GM23338 (cell line): ENCODE data around the gene LRP1B. TPM values are rescaled to one million over a fixed set of nuclear protein-coding genes. Genes with fewer than 3 reads are reported as not detected.

Source experiments
- ATAC-seq: fragments of 200-7000 bp; cut with Tn5 transposase; 3 replicates; pipeline ENCODE4 v1.9.1; 2020
- DNase-seq: peaks from one replicate; pipeline ENCODE4 v3.0.0-alpha.2; 2015; ENCODE audit warnings: low spot score
- H2AFZ ChIP-seq: fragments of 200-600 bp; sonication (generic); 2 replicates; pipeline ENCODE4 v1.8.0; 2016; ENCODE audit warnings: antibody characterized with exemption, mild to moderate bottlenecking, moderate library complexity
- H3F3A ChIP-seq: fragments of 200-600 bp; sonication (generic); replicated peaks from 2 replicates; pipeline ENCODE4 v1.8.0; 2017; ENCODE audit warnings: antibody characterized with exemption, mixed run types, low read depth
- H3K27ac ChIP-seq: fragments of 200-600 bp; sonication (generic); 2 replicates; pipeline ENCODE4 v1.6.1; 2016; ENCODE audit warnings: low read depth
- H3K27me3 ChIP-seq: fragments of 200-600 bp; sonication (generic); 2 replicates; pipeline ENCODE4 v1.8.0; 2016; ENCODE audit warnings: mild to moderate bottlenecking, mixed run types, moderate library complexity; ENCODE audit not compliant: insufficient read depth
- H3K36me3 ChIP-seq: fragments of 200-600 bp; sonication (generic); 2 replicates; pipeline ENCODE4 v1.8.0; 2016; ENCODE audit warnings: mild to moderate bottlenecking; ENCODE audit not compliant: insufficient read depth
- H3K4me1 ChIP-seq: fragments of 200-600 bp; sonication (generic); 2 replicates; pipeline ENCODE4 v1.8.0; 2016; ENCODE audit warnings: mild to moderate bottlenecking, moderate library complexity; ENCODE audit not compliant: insufficient read depth
- H3K4me2 ChIP-seq: fragments of 200-600 bp; sonication (generic); 2 replicates; pipeline ENCODE4 v1.7.1; 2017; ENCODE audit warnings: mixed run types
- H3K4me3 ChIP-seq: fragments of 200-600 bp; sonication (generic); 2 replicates; pipeline ENCODE4 v1.6.1; 2016; ENCODE audit warnings: mixed run types
- H3K79me2 ChIP-seq: fragments of 200-600 bp; sonication (generic); replicated peaks from 2 replicates; pipeline ENCODE4 v1.8.0; 2017; ENCODE audit warnings: mild to moderate bottlenecking; ENCODE audit not compliant: insufficient read depth
- H3K9me2 ChIP-seq: fragments of 200-600 bp; sonication (generic); 2 replicates; pipeline ENCODE4 v1.8.0; 2017; ENCODE audit not compliant: insufficient read depth
- H4K20me1 ChIP-seq: fragments of 200-600 bp; sonication (generic); replicated peaks from 2 replicates; pipeline ENCODE4 v1.8.0; 2017; ENCODE audit warnings: mild to moderate bottlenecking; ENCODE audit not compliant: insufficient read depth
- H3K27ac Mint-ChIP-seq: 2 replicates; pipeline ENCODE4 v1.8.0; 2020; ENCODE audit warnings: inconsistent platforms, mild to moderate bottlenecking, moderate library complexity, mixed read lengths
- H3K27me3 Mint-ChIP-seq: 3 replicates; pipeline ENCODE4 v1.8.0; 2022; ENCODE audit warnings: low read depth, mild to moderate bottlenecking, moderate library complexity, mixed read lengths, inconsistent platforms; ENCODE audit not compliant: insufficient read depth, poor library complexity
- H3K36me3 Mint-ChIP-seq: 3 replicates; pipeline ENCODE4 v1.8.0; 2021; ENCODE audit warnings: low read depth, mild to moderate bottlenecking, inconsistent platforms, moderate library complexity, mixed read lengths
- H3K4me1 Mint-ChIP-seq: 3 replicates; pipeline ENCODE4 v1.8.0; 2020; ENCODE audit warnings: mild to moderate bottlenecking, inconsistent platforms, mixed read lengths
- H3K4me3 Mint-ChIP-seq: 3 replicates; pipeline ENCODE4 v1.8.0; 2021; ENCODE audit warnings: moderate library complexity, mild to moderate bottlenecking, inconsistent platforms, mixed read lengths
- H3K9me3 Mint-ChIP-seq: 3 replicates; pipeline ENCODE4 v1.8.0; 2020; ENCODE audit warnings: moderate library complexity, mild to moderate bottlenecking, inconsistent platforms, mixed read lengths
- CREB1 ChIP-seq: fragments of 250-450 bp; sonication (Bioruptor Pico); IDR thresholded peaks from 2 replicates; pipeline ENCODE4 v1.5.0; 2020; ENCODE audit warnings: low read depth, mild to moderate bottlenecking, moderate library complexity
- EZH2 ChIP-seq: fragments of 200-600 bp; sonication (generic); IDR thresholded peaks from one replicate; pipeline ENCODE4 v1.8.0; 2017; ENCODE audit warnings: antibody characterized with exemption, mild to moderate bottlenecking, low read depth; ENCODE audit not compliant: unreplicated experiment
- EZH2phosphoT487 ChIP-seq: fragments of 200-600 bp; sonication (generic); IDR thresholded peaks from one replicate; pipeline ENCODE4 v1.8.1; 2018; ENCODE audit warnings: antibody characterized with exemption; ENCODE audit not compliant: unreplicated experiment
- JUNB ChIP-seq: IDR thresholded peaks from one replicate; pipeline ENCODE4 v1.6.1; 2016; ENCODE audit warnings: antibody characterized with exemption; ENCODE audit not compliant: unreplicated experiment
- NANOG ChIP-seq: IDR thresholded peaks from 2 replicates; pipeline ENCODE4 v1.6.1; 2016; ENCODE audit warnings: antibody characterized with exemption, borderline replicate concordance
- POLR2AphosphoS5 ChIP-seq: IDR thresholded peaks from 2 replicates; pipeline ENCODE4 v1.6.1; 2016; ENCODE audit warnings: antibody characterized with exemption, low read depth
- STAT1 ChIP-seq: IDR thresholded peaks from one replicate; pipeline ENCODE4 v1.6.1; 2016; ENCODE audit warnings: antibody characterized with exemption; ENCODE audit not compliant: unreplicated experiment
- ZNF114 ChIP-seq: fragments of 250-450 bp; sonication (Bioruptor Pico); IDR thresholded peaks from 2 replicates; pipeline ENCODE4 v1.5.0; 2020; ENCODE audit warnings: mild to moderate bottlenecking, moderate library complexity
- ZNF331 ChIP-seq: fragments of 250-450 bp; sonication (Bioruptor Pico); IDR thresholded peaks from 2 replicates; pipeline ENCODE4 v1.5.0; 2020; ENCODE audit warnings: low read depth, mild to moderate bottlenecking, moderate library complexity
- polyA plus RNA-seq: library from polyadenylated mRNA; unstranded; fragments of >200 nt; fragmentation: Nextera tagmentation; extraction: Ambion mirVana; gene quantifications from 2 replicates; pipeline ENCODE4 v1.2.1, GENCODE V29; 2016
- total RNA-seq: library from RNA; depleted of rRNA; stranded (reverse); fragments of >200 nt; shearing (Covaris generic); gene quantifications from 2 replicates; pipeline ENCODE4 v1.2.3, GENCODE V29; 2014
- TF ChIP-seq, protein P1 (sequence below), 2 experiments: fragments of 200-600 bp in 1 of 2; sonication (generic) in 1 of 2; conservative IDR thresholded peaks; 2 replicates each; pipeline versions ENCODE4 v1.5.1 to v1.6.1; 2016 to 2017; ENCODE audit warnings: antibody characterized with exemption in 2 of 2, low read depth in 2 of 2, mild to moderate bottlenecking in 2 of 2, moderate library complexity in 1 of 2
- TF ChIP-seq, protein P2 (sequence below): IDR thresholded peaks from 2 replicates; pipeline ENCODE4 v1.6.1; 2016; ENCODE audit warnings: antibody characterized with exemption
- TF ChIP-seq, protein P3 (sequence below): fragments of 250-450 bp; sonication (Bioruptor Pico); IDR thresholded peaks from 2 replicates; pipeline ENCODE4 v1.5.0; 2020; ENCODE audit warnings: mild to moderate bottlenecking, moderate library complexity
- TF ChIP-seq, protein P4 (sequence below): IDR thresholded peaks from one replicate; pipeline ENCODE4 v1.6.1; 2018; ENCODE audit warnings: antibody characterized with exemption; ENCODE audit not compliant: unreplicated experiment

The LRP1B gene
- total and polyA plus RNA-seq, 2 experiments from 2014 or later: 0.15 to 0.97 TPM

DNA sequence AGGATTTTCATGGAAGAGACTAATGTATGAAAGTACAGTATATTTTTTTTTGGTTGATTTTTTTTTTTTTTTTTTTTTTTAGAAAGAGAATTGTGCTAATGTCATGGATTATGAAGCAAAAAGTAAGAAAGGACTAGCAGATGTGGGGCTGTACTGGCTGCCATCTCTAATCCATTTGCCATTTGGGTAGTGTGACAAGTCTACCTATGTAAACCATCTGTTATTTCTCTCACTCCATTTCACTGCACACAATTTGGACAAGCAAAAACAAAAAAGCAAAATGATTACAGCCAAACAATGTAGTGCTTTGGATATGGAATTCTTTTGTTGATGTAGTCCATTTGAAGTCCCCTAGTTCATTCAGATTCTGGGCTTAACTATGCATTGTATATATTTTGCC lies 1355.4 kb downstream of the LRP1B start:
- no peaks in the 10 kb centered on the region for H4K20me1 ChIP-seq
- DNase-seq: no peak
- H3K36me3 ChIP-seq: no peaks in the 10 kb centered on the region
- H3K79me2 ChIP-seq: no peaks in the 10 kb centered on the region
- no peaks in the 10 kb centered on the region for H3K27me3 ChIP-seq
- Mint-ChIP-seq H3K27me3 (peaks cover 3% of the 10 kb centered on the region), H3K4me3 (no peak overlapping the region), H3K27ac (no peak overlapping the region), H3K9me3 (no peaks in the 10 kb centered on the region), H3K36me3 (no peaks in the 10 kb centered on the region), H3K4me1 (peaks cover 3% of the 10 kb centered on the region; the same call in 2 of the 3 replicates)
- H3K9me2 ChIP-seq: no peaks in the 10 kb centered on the region
- H3K4me1 ChIP-seq: no peaks in the 10 kb centered on the region
- TF ChIP-seq, protein P1, sequence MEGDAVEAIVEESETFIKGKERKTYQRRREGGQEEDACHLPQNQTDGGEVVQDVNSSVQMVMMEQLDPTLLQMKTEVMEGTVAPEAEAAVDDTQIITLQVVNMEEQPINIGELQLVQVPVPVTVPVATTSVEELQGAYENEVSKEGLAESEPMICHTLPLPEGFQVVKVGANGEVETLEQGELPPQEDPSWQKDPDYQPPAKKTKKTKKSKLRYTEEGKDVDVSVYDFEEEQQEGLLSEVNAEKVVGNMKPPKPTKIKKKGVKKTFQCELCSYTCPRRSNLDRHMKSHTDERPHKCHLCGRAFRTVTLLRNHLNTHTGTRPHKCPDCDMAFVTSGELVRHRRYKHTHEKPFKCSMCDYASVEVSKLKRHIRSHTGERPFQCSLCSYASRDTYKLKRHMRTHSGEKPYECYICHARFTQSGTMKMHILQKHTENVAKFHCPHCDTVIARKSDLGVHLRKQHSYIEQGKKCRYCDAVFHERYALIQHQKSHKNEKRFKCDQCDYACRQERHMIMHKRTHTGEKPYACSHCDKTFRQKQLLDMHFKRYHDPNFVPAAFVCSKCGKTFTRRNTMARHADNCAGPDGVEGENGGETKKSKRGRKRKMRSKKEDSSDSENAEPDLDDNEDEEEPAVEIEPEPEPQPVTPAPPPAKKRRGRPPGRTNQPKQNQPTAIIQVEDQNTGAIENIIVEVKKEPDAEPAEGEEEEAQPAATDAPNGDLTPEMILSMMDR (conservative IDR thresholded peaks at IDR 0.05; ENCODE audit: low read depth in 2 of 2): no peak
- no peak for TF ChIP-seq POLR2AphosphoS5
- TF ChIP-seq EZH2phosphoT487: no peak
- TF ChIP-seq, protein P2, sequence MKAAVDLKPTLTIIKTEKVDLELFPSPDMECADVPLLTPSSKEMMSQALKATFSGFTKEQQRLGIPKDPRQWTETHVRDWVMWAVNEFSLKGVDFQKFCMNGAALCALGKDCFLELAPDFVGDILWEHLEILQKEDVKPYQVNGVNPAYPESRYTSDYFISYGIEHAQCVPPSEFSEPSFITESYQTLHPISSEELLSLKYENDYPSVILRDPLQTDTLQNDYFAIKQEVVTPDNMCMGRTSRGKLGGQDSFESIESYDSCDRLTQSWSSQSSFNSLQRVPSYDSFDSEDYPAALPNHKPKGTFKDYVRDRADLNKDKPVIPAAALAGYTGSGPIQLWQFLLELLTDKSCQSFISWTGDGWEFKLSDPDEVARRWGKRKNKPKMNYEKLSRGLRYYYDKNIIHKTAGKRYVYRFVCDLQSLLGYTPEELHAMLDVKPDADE: no peak
- TF ChIP-seq JUNB: no peak
- TF ChIP-seq NANOG: no peak
- no peak for TF ChIP-seq EZH2
- no peak for TF ChIP-seq CREB1 (CRISPR knock-in tag)
- no peak for TF ChIP-seq ZNF114 (CRISPR knock-in tag)
- TF ChIP-seq, protein P3, sequence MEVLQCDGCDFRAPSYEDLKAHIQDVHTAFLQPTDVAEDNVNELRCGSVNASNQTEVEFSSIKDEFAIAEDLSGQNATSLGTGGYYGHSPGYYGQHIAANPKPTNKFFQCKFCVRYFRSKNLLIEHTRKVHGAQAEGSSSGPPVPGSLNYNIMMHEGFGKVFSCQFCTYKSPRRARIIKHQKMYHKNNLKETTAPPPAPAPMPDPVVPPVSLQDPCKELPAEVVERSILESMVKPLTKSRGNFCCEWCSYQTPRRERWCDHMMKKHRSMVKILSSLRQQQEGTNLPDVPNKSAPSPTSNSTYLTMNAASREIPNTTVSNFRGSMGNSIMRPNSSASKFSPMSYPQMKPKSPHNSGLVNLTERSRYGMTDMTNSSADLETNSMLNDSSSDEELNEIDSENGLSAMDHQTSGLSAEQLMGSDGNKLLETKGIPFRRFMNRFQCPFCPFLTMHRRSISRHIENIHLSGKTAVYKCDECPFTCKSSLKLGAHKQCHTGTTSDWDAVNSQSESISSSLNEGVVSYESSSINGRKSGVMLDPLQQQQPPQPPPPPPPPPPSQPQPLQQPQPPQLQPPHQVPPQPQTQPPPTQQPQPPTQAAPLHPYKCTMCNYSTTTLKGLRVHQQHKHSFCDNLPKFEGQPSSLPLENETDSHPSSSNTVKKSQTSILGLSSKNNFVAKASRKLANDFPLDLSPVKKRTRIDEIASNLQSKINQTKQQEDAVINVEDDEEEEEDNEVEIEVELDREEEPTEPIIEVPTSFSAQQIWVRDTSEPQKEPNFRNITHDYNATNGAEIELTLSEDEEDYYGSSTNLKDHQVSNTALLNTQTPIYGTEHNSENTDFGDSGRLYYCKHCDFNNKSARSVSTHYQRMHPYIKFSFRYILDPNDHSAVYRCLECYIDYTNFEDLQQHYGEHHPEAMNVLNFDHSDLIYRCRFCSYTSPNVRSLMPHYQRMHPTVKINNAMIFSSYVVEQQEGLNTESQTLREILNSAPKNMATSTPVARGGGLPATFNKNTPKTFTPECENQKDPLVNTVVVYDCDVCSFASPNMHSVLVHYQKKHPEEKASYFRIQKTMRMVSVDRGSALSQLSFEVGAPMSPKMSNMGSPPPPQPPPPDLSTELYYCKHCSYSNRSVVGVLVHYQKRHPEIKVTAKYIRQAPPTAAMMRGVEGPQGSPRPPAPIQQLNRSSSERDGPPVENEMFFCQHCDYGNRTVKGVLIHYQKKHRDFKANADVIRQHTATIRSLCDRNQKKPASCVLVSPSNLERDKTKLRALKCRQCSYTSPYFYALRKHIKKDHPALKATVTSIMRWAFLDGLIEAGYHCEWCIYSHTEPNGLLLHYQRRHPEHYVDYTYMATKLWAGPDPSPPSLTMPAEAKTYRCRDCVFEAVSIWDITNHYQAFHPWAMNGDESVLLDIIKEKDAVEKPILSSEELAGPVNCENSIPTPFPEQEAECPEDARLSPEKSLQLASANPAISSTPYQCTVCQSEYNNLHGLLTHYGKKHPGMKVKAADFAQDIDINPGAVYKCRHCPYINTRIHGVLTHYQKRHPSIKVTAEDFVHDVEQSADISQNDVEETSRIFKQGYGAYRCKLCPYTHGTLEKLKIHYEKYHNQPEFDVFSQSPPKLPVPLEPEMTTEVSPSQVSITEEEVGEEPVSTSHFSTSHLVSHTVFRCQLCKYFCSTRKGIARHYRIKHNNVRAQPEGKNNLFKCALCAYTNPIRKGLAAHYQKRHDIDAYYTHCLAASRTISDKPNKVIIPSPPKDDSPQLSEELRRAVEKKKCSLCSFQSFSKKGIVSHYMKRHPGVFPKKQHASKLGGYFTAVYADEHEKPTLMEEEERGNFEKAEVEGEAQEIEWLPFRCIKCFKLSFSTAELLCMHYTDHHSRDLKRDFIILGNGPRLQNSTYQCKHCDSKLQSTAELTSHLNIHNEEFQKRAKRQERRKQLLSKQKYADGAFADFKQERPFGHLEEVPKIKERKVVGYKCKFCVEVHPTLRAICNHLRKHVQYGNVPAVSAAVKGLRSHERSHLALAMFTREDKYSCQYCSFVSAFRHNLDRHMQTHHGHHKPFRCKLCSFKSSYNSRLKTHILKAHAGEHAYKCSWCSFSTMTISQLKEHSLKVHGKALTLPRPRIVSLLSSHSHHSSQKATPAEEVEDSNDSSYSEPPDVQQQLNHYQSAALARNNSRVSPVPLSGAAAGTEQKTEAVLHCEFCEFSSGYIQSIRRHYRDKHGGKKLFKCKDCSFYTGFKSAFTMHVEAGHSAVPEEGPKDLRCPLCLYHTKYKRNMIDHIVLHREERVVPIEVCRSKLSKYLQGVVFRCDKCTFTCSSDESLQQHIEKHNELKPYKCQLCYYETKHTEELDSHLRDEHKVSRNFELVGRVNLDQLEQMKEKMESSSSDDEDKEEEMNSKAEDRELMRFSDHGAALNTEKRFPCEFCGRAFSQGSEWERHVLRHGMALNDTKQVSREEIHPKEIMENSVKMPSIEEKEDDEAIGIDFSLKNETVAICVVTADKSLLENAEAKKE (CRISPR knock-in tag): no peak
- TF ChIP-seq, protein P4, sequence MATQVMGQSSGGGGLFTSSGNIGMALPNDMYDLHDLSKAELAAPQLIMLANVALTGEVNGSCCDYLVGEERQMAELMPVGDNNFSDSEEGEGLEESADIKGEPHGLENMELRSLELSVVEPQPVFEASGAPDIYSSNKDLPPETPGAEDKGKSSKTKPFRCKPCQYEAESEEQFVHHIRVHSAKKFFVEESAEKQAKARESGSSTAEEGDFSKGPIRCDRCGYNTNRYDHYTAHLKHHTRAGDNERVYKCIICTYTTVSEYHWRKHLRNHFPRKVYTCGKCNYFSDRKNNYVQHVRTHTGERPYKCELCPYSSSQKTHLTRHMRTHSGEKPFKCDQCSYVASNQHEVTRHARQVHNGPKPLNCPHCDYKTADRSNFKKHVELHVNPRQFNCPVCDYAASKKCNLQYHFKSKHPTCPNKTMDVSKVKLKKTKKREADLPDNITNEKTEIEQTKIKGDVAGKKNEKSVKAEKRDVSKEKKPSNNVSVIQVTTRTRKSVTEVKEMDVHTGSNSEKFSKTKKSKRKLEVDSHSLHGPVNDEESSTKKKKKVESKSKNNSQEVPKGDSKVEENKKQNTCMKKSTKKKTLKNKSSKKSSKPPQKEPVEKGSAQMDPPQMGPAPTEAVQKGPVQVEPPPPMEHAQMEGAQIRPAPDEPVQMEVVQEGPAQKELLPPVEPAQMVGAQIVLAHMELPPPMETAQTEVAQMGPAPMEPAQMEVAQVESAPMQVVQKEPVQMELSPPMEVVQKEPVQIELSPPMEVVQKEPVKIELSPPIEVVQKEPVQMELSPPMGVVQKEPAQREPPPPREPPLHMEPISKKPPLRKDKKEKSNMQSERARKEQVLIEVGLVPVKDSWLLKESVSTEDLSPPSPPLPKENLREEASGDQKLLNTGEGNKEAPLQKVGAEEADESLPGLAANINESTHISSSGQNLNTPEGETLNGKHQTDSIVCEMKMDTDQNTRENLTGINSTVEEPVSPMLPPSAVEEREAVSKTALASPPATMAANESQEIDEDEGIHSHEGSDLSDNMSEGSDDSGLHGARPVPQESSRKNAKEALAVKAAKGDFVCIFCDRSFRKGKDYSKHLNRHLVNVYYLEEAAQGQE: no peak
- no peak for TF ChIP-seq ZNF331 (CRISPR knock-in tag)
- no peak for TF ChIP-seq STAT1
- no peak overlapping the region for H3K4me2 ChIP-seq
- no peak overlapping the region for H2AFZ ChIP-seq
- no peaks in the 10 kb centered on the region for H3F3A ChIP-seq
- no peak for ATAC-seq
- H3K4me3 ChIP-seq: no peak overlapping the region
- no peak overlapping the region for H3K27ac ChIP-seq
